Kidney glomerular epithelial cell (primary cell): Measurements from ENCODE around the gene ITGA5.

Experiments
- DNase-seq: peaks from one replicate; lab custom pipeline; 2025; lab: John Stamatoyannopoulos, UW

Gene ITGA5

GRCh38 chr12:54419088-54419887 lies at the start of gene ITGA5:
ITGA5 (minus strand) TSS chr12:54419266; CDS start chr12:54419198, 68 bp downstream.
- peak; percentile 32 for DNase-seq

DNA sequence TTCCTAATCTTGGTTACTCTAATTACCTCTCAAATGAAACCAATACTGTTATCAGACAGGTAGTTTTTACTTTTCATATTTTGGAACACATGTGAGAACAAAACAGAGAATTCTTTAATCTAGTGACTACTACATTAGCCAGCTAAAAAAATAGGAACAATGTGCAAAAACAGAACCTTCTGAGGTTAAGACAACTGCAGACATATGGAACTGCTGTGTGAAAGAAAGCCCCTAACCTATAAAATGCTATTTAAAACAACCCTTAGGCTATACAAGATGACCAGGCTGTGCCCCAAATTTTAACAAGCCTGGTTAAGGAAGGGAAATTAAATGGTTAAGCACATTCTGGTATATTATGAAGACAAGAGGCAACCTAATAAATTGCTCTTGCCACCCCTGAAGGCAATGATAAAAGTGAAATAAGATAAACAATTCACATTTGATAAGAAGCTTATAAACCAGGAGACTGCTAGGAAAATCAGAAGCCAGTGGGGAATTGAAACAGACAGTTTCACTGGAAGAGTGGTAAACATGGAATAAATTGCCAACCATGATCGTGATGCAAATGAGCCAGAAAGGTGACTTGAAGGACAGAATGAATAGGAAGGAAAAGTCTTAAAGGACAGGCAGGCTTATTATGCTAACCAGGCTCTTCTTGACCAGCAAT lies 46.9 kb upstream of the ITGA5 start:
- DNase-seq, result no peak

DNA sequence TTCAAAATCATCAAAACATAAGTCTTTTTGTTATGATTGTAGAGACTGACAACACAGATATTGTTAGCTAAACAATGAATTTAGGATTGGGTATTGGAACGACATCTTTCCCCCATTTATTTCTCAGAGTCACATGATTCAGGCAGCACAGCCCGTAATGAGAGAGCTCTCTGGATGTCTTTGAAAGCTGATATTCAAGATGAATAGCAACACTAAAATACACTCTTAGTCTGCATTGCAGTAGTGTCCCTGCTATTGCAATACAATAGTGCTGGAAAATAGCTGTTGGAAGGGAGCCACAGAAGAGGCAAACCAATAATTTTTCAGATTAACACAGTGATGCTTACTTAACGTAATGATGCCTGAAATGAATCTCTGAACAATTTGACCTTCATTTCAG lies 44.4 kb upstream of the ITGA5 start:
- no peak for DNase-seq

DNA sequence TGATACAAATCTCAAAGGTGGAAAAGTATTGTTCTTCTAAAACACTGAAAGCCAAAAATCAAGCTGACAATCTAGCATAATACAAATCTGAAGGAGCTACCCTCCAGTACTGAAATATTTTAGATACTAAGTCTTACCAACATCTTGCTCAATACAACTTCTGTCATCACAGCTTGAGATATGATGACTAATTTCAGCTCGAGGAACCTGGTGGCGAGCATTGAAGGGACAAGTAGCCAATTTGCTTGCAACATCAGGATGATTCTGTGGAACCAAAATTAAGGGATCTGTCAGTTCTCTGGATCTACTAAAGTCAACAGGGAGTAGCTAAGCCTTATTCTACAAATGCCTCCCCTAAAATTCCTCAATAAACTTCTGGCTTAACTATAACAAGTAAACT lies 44.0 kb upstream of the ITGA5 start:
- no peak for DNase-seq

GRCh38 chr12:54460317-54460923 lies 41.4 kb upstream of the ITGA5 start:
- no peak for DNase-seq

- no peak for DNase-seq
Measured at GRCh38 chr12:54459355-54459754, 40.3 kb upstream of the ITGA5 start.

DNA sequence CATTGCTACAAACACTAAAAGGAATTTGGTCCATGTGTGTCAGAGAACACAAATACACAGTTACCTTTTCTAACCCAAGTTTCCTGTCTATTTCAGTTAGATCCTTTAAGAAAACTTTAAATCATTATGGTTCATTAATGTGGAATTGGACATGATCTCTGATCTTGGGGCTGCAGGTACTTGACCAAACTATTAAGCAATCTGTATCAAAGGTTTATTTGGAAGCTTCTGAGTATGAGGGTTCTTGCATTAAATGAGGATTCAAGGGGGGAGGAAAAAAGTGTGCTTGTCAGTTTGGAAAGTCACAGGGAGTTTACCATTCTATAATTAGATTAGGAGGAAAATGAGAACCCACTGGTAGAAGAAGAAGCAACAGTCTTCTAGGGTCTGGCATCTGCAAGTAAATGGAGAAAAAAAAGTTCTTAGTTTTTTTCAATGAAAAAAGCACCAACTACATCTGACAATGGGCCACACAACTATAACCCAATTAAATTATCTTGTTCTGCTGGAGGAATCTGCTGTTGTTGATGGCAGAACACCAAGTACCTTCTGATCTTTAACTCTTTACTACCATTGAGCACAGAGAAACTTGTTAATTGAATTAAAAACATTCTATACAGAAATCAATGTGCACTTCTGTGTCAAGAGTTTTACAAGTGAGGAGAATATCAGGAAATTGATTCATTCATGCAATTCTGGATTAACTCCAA lies 36.8 kb upstream of the ITGA5 start:
- no peak for DNase-seq

- no peak for DNase-seq
Measured at GRCh38 chr12:54452628-54453027, 33.6 kb upstream of the ITGA5 start.

GRCh38 chr12:54448344-54448743 lies 29.3 kb upstream of the ITGA5 start:
- no peak for DNase-seq

- DNase-seq, result no peak
Measured at GRCh38 chr12:54447917-54448316, 28.9 kb upstream of the ITGA5 start.

DNA sequence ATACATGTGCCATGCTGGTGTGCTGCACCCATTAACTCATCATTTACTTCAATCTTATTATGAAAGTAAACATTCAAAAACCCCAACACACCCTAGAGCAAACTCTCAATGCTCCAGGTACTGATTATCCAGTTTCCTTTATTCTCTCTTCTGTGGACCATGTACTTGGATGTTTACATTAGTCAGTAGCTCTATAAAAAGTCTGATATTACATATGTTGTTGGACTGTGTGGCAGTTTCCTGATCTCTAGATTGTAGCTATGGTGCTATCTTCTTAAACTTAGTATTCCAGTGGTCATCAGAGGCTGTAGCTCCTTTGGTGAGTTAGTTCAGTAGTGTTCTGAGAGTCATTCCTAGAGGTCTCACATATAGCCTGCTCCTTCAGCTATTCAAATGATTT lies 25.1 kb upstream of the ITGA5 start:
- no peak for DNase-seq

GRCh38 chr12:54443446-54443845 lies 24.4 kb upstream of the ITGA5 start:
- no peak for DNase-seq

DNA sequence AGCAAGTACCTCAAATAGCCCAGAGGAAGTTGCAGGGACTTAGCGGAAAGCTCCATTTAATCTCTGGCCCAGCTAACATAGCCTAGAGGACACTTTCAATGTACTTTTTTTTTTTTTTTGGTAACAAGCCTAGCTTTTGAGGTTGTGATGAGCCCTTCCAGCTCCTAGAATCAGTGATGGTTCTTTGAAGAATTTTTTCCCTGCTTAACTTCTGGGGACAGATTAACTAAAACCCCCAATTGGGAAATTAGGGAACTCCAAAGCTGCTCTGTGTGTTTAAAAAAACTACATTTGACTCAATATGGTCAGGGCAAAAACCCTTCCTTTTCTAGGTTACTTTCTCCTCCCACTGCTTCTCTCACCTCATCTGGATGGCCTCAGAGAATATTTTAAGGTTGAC lies 23.9 kb upstream of the ITGA5 start:
- DNase-seq, result no peak

DNA sequence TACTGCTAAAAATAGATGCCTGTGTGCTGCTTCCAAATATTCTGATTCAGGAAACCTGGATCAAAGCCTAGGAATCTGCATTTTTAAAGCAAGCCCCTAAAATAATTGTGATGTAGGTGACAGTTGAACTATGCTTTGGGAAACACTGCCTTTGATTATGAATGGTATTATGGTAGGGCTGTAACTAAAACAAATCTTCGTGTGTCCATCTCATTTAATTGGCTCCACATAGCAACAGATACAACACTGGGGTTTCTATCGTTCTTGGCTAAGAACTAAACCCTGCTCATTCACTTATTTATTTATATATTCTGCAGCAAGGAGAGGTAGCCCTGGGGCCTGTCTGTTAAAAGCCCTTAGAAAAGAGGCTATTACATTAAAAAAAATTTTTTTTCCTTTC lies 23.0 kb upstream of the ITGA5 start:
- DNase-seq, result no peak

GRCh38 chr12:54439521-54440255 lies 20.6 kb upstream of the ITGA5 start:
- peak; percentile 83 for DNase-seq

DNA sequence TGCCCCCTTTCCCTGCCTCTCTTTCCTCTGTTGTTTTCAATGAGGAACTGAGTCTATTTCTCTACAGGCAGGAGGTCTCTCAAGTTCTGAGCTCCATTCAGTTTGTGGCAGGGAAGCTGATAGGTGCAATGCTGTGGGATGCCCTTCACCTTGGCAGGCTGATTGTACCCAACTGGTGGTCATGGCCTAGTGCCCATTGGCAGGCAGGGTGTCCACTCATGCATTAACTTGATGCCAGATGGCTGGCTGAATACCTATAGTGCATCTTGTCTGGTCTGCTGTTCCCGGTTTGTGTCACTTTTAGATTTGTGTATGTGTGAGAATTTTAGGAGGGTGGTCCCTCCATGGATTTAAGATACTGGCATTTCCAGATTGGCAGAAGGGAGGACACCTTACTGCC lies 20.0 kb upstream of the ITGA5 start:
- no peak for DNase-seq

DNA sequence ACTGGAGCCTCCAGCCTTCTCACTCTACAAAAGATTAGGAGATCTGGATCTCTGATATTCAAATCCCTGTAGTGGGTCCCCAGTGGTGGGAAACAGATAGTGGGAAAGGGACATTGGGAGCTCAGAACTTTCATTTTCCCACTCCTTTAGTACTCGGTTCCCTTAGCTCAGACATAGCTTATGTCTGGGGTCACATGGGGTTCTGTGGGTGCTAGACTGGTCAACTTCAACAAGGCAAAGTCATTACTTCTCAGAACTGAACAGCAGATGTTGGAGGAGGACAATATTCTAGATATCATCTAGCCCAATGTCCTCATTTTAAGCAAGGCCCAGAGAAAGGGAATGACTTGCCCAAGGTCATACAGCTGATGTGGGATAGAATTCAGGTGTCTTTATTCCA lies 19.5 kb upstream of the ITGA5 start:
- DNase-seq, result no peak

DNA sequence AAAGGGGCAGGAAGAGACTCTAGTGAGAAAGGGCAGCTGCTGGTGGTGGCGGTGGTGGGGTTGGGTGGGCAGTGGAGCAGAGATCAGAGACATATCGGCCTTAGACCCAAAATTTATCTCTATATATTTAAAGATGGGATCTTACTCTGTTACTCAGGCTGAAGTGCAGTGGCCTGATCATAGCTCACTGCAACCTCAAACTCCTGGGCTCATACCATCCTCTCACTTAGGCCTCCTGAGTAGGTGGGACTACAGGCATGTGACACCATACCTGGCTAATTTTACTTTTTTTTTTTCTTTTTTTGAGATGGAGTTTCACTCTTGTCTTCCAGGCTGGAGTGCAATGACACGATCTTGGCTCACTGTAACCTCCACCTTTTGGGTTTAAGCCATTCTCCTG lies 18.6 kb upstream of the ITGA5 start:
- no peak for DNase-seq

GRCh38 chr12:54437243-54437642 lies 18.2 kb upstream of the ITGA5 start:
- no peak for DNase-seq

DNA sequence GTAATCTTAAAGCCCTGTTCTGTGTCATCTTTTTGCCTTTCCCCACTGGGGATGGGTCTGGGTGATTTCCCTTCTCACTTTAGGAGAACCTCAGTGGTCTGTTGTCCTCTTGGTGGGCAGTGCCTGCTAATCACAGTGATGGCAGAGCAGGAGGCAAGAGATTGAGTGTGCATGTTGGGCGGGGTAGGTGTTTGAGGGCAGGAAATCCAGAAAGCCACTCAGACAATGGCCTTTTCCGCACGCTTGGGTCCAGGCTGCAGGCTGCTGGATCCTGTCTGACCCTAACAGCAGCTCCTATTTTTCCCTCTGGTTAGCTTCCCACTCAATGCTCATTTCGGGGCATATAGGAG lies 13.7 kb upstream of the ITGA5 start:
- no peak for DNase-seq

DNA sequence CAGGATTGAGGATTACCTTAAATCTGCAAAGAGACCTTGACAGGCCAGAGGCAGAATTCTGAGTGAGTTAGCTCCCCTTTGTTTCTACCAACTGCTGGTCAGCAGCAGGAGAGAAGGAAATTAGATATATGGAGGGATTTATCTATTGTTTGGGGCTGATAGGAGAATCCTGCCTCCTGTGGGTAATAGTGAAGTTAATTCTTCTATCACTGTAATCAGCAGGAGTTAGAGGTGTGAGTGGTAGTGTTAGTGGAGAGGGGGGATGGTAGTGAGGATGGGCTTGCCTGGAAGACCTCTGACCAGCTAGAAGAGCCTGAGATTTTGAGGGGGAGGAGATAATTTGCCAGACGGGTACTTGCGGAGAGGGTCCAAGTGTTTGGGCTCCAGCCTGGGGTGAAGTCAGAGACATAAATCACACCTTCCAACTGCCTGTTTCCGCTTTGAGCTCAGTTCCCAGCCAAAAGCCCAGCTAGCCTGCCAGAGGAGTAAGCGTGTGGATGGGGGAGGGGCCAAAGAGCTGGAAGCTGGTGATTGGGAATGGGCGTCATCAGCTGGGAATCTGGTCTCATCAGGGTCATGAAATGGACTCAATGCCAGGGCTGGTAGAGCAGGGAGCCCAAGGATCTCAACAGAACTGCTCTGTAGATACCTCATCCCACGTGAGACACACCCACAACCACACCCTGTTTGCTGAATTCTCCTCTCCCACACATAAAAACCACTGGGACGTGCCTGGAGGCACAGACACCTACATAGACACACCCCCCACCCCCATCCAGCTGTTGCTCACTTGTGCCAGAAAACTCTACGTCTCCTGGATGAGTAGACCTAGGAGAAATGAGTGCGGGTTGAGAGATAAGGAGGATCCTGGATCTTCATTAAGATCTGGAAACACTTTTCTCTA lies 13.1 kb upstream of the ITGA5 start:
- no peak for DNase-seq
